Chondrocyte (in vitro differentiated cells): ENCODE results near the gene DRAXIN. TPM values are rescaled to one million over a fixed set of nuclear protein-coding genes. Genes with fewer than 3 reads are reported as not detected.
A peak's percentile ranks its signal among the peaks of the same experiment; 100 is the strongest.

Experiments used
- DNase-seq: peaks from one replicate; pipeline ENCODE4 v3.0.0; 2021; ENCODE audit warnings: mixed read lengths, low spot score
- H3K27ac Mint-ChIP-seq: one replicate; pipeline ENCODE4 v1.8.0; 2021; ENCODE audit warnings: mild to moderate bottlenecking, moderate library complexity, mixed read lengths; ENCODE audit not compliant: unreplicated experiment
- H3K27me3 Mint-ChIP-seq: 2 replicates; pipeline ENCODE4 v1.8.0; 2021; ENCODE audit warnings: low read depth, mixed read lengths
- H3K36me3 Mint-ChIP-seq: 2 replicates; pipeline ENCODE4 v1.8.0; 2021; ENCODE audit warnings: low read depth, mixed read lengths
- H3K4me1 Mint-ChIP-seq: 2 replicates; pipeline ENCODE4 v1.8.0; 2021; ENCODE audit warnings: low read depth, mild to moderate bottlenecking, mixed read lengths
- H3K4me3 Mint-ChIP-seq: one replicate; pipeline ENCODE4 v1.8.0; 2021; ENCODE audit warnings: mild to moderate bottlenecking, moderate library complexity, mixed read lengths; ENCODE audit not compliant: unreplicated experiment
- H3K9me3 Mint-ChIP-seq: 2 replicates; pipeline ENCODE4 v1.8.0; 2021; ENCODE audit warnings: low read depth, mixed read lengths
- CTCF ChIP-seq: fragments of 200-600 bp; sonication (generic); IDR thresholded peaks from 2 replicates; pipeline ENCODE4 v1.5.0; 2021; ENCODE audit warnings: antibody characterized with exemption, mild to moderate bottlenecking, moderate library complexity
- total RNA-seq: library from RNA; stranded (reverse); gene quantifications from 3 replicates; pipeline ENCODE4 v1.2.1, GENCODE V29; 2021

The DRAXIN gene
- total RNA-seq, 1 donor from 2014 or later: 0.17 TPM

GRCh38 chr1:11705596-11705995, 14.1 kb downstream of the DRAXIN start:
- Mint-ChIP-seq H3K4me3 (no peak overlapping the region), H3K27me3 (peaks cover 38% of the 10 kb centered on the region), H3K4me1 (peaks cover 3% of the 10 kb centered on the region), H3K36me3 (no peaks in the 10 kb centered on the region), H3K9me3 (no peaks in the 10 kb centered on the region), H3K27ac (no peak overlapping the region)
- TF ChIP-seq CTCF: no peak
- no peak for DNase-seq

GRCh38 chr1:11706292-11706691, 14.8 kb downstream of the DRAXIN start:
- H3K27ac Mint-ChIP-seq: no peak overlapping the region
- no peaks in the 10 kb centered on the region for H3K36me3 Mint-ChIP-seq
- H3K4me1 Mint-ChIP-seq: peaks cover 3% of the 10 kb centered on the region
- TF ChIP-seq CTCF: no peak
- H3K4me3 Mint-ChIP-seq: no peak overlapping the region
- peak; percentile 79 for DNase-seq
- no peaks in the 10 kb centered on the region for H3K9me3 Mint-ChIP-seq
- peaks cover 33% of the 10 kb centered on the region for H3K27me3 Mint-ChIP-seq

DNA sequence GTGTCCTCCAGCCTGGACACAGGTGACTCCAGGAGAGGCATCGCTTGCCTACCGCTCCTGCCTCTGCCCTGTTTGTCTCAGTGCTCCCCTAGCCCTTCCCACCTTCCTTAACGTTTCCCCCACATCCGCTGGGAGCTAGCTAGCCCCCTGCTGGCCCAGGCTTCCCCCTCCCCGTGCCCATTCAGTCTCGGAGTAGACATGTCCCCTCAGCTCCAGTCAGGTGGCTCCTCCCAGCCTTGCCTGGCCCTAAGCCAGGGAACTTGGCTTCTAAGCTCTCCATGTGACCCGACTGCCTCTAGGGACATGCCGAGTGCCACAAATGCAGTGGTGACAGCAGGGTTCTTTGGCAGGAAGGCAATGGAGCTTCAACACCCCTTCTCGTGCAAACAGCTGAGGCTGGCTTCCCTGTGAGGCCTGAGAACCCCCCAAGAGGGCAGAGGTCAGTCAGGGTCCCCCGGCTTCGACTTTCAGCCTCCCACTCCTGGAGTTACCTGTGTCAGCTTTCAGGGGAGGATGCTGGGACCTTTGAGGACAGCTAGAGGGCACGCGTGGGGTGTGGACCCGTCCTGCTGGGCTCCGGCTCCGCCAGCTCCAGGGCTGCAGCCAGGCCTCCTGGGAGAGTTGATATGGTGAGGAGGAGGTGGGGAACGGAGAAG, 16.2 kb downstream of the DRAXIN start:
- Mint-ChIP-seq H3K36me3 (no peaks in the 10 kb centered on the region), H3K4me3 (no peak overlapping the region), H3K27ac (no peak overlapping the region), H3K9me3 (no peaks in the 10 kb centered on the region), H3K27me3 (peaks cover 31% of the 10 kb centered on the region), H3K4me1 (peaks cover 3% of the 10 kb centered on the region)
- no peak for TF ChIP-seq CTCF
- DNase-seq: peak; percentile 82

DNA sequence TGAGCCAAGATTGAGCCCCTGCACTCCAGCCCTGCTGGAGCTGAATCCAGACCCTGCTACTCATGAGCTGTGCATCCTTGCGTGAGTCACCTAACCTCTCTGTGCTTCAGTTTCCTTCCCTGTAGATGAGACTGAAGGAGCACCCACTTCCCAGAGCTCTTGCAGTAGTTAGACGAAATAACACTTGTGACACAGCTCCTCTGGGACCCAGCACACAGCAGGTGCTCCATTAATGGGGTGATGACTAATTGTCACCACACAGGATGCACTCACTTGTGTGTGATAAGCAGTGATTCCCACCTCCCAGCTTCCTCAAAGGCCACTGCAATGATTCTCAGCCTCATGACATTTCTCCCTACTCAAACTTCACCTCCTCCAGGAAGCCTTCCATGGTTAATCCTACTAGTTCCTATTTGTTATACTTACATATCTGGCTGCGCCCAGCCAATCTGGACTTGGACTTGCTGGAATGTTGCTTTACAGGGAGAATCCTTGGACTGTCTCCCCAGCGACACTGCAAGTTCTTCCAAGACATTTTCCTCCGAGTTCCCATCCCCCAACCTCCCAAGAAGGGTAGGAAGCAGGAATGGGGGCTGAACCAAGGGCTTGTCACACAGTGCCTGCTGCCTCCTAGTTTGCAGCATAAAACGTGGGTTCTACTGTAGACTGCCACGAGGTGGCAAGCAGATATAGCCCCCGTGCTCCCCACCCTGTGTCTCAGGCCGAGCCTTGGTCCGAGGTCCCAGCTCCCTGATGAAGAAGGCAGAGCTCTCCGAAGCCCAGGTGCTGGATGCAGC, 17.2 kb downstream of the DRAXIN start:
- H3K4me3 Mint-ChIP-seq: no peak overlapping the region
- H3K4me1 Mint-ChIP-seq: peaks cover 3% of the 10 kb centered on the region
- no peak for DNase-seq
- H3K9me3 Mint-ChIP-seq: no peaks in the 10 kb centered on the region
- H3K27ac Mint-ChIP-seq: no peak overlapping the region
- peaks cover 23% of the 10 kb centered on the region for H3K27me3 Mint-ChIP-seq
- H3K36me3 Mint-ChIP-seq: no peaks in the 10 kb centered on the region
- TF ChIP-seq CTCF: no peak

GRCh38 chr1:11711490-11711889, 20.0 kb downstream of the DRAXIN start:
- H3K27me3 Mint-ChIP-seq: peaks cover 22% of the 10 kb centered on the region
- no peak for TF ChIP-seq CTCF
- H3K4me1 Mint-ChIP-seq: peaks cover 3% of the 10 kb centered on the region
- H3K27ac Mint-ChIP-seq: no peak overlapping the region
- no peaks in the 10 kb centered on the region for H3K36me3 Mint-ChIP-seq
- no peak overlapping the region for H3K4me3 Mint-ChIP-seq
- H3K9me3 Mint-ChIP-seq: no peaks in the 10 kb centered on the region
- no peak for DNase-seq
